HTR-8/SVneo (cell line): Measurements from ENCODE around the gene ADPRHL1.

Experiments used
- DNase-seq: peaks from one replicate; pipeline ENCODE4 v3.0.0; 2011; ENCODE audit warnings: low spot score, mixed read lengths; ENCODE audit not compliant: insufficient read length
- FAIRE-seq: peaks from 2 replicates; lab custom pipeline; 2011; peaks lifted over from hg19 to GRCh38; lab: Jason Lieb, UNC

ADPRHL1 gene

GRCh38 chr13:113359571-113359970, 93.7 kb downstream of the ADPRHL1 start:
- DNase-seq = no peak
- FAIRE-seq = no peak

GRCh38 chr13:113358653-113359190, 94.6 kb downstream of the ADPRHL1 start:
- FAIRE-seq (no peak), DNase-seq (no peak)

GRCh38 chr13:113357529-113357928, 95.8 kb downstream of the ADPRHL1 start:
- FAIRE-seq (no peak), DNase-seq (no peak)

- no peak for DNase-seq
- FAIRE-seq = no peak
These were observed 96.7 kb downstream of the ADPRHL1 start for GRCh38 chr13:113356596-113356995.

- no peak for FAIRE-seq
- no peak for DNase-seq
These were observed 97.7 kb downstream of the ADPRHL1 start for GRCh38 chr13:113355621-113356020.

- no peak for DNase-seq
- no peak for FAIRE-seq
These were observed 98.3 kb downstream of the ADPRHL1 start for GRCh38 chr13:113354831-113355610.

- FAIRE-seq (no peak), DNase-seq (no peak)
These were observed 100.0 kb downstream of the ADPRHL1 start for GRCh38 chr13:113353254-113353653.

GRCh38 chr13:113351514-113352026, 101.7 kb downstream of the ADPRHL1 start:
- FAIRE-seq (no peak), DNase-seq (no peak)

GRCh38 chr13:113350938-113351335, 102.4 kb downstream of the ADPRHL1 start:
- FAIRE-seq (no peak), DNase-seq (no peak)

GRCh38 chr13:113350065-113350937, 103.0 kb downstream of the ADPRHL1 start:
- no peak for DNase-seq
- peak; percentile 76 for FAIRE-seq
